HG03439 (cell line): ENCODE data around the gene VASH1.
A peak's percentile ranks its signal among the peaks of the same experiment; 100 is the strongest.
"Not testable (repeated sequence)": the region's sequence is repeated elsewhere in the genome, so short reads cannot be mapped to it uniquely, and the experiment has no call there.

Source experiments
- ATAC-seq: cut with Tn5 transposase; IDR thresholded peaks from one replicate; pipeline ENCODE4 v1.9.1; 2021; ENCODE audit warnings: mild to moderate bottlenecking, moderate library complexity; ENCODE audit not compliant: unreplicated experiment

The VASH1 gene

GRCh38 chr14:76761136-76761959, at the start of gene VASH1:
Gene VASH1 (plus strand): TSS chr14:76761468. CDS start chr14:76762822, 1,354 bp downstream.
- ATAC-seq = peak; percentile 74

DNA sequence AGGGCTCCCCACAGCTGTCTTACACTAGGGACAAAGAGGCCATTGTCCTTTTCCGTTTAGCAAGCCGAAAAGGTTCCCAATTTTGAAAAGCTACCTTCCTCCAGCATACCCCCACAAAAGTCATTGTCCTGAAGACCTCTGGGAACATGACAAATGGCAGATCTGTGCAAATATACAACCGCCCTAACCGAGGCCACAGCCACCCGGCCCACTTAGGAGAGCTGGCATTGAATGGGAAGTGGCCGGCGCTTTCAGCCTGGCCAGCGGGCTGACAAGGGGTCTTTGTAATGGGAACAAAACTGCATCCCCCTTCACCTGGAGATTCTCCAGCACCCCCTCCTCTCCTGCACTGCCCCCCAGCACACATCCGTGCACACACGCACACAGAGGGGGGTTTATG, 48.1 kb upstream of the VASH1 start:
- ATAC-seq = no peak

DNA sequence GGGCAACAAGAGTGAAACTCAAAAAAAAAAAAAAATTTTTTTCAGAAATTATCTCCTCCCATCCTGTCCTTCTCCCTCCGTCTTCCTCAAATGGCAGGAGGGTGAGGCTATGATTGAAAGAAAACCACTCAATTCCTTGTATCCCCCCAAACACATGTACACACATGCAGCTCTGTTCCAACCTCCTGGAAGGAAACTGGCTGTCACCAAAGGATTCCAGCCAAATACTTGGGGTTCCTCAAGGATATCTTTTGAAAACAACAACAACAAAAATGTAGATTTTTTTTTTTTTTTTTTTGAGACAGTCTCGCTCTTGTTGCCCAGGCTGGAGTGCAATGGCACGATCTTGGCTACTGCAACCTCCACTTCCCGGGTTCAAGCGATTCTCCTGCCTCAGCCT, 46.8 kb upstream of the VASH1 start:
- no peak for ATAC-seq

DNA sequence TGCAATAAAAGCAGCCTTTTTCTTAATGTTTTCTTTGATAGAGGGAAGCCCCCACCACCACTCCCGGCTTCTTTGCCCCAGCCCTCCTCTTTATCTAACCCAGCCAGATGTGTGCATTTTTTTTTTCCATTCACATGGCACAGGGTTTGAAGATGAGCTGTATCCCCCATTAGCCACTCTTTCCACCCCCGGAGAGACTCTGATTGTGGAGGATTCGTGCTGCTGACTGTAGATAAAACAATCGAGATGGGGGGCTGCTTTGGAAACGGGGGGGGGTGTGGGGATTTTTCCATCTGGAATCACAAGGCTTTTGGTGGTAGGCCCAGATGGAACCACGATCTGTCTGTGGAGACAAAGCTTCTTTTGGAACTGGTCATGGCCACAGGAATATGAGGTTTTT, 46.2 kb upstream of the VASH1 start:
- ATAC-seq = no peak

GRCh38 chr14:76715511-76716081, 45.7 kb upstream of the VASH1 start:
- no peak for ATAC-seq

DNA sequence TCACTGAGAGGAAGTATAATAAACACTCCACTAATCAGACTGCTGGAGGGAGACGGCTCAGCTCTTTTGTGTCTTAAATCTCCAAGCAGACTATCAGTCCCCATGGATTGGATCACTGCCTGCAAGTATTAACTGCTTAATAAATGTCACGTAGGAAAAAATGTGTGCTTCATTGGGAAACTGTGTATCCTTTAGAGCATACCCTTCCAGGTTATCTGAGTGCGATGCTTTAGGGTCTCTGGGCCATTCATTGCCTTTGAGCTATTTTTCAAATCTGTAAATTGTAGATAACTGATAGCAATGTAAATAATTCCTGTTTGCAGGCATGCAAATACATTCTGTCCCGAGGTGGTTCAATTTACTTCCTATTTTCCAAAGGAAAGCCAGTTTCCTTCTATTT, 45.0 kb upstream of the VASH1 start:
- no peak for ATAC-seq

DNA sequence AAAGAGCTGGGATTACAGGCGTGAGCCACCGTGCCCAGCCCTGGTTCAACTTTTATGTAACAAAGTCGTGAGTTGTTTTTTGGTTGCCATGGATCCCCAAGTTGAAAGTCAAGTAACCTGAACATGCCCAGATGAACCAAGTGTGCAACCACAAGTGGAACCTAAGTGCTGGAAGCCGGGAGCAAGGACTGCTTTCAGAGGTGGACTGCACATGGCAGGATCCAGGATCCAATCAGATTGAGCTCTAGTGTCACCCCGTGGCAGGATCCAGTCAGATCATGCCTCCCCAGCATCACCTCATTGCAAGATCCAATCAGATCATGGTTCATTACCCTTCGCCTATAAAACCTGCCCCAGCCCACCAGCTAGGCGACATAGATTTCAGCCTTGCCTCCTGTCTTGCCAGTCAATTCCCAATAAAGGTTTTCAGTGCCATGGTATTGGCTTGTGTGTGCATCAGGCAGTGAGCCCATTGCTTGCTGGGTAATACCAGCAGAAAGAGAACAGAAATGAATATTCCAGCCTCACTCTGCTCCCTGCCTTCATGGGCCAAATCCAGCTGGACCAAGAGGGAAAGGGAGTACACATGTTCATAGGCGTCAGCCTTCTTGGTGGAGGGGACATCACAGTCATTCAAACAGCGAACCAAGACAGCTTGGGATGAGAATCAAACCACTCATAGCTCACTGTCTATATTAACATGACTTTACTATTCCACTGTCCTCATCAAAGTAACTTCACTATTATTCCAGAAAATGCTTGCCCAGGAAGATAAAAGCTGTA, 43.6 kb upstream of the VASH1 start:
- no peak for ATAC-seq

- no peak for ATAC-seq
Measured at GRCh38 chr14:76718306-76719040, 42.8 kb upstream of the VASH1 start.

- ATAC-seq = no peak
Measured at GRCh38 chr14:76719666-76720065, 41.6 kb upstream of the VASH1 start.

DNA sequence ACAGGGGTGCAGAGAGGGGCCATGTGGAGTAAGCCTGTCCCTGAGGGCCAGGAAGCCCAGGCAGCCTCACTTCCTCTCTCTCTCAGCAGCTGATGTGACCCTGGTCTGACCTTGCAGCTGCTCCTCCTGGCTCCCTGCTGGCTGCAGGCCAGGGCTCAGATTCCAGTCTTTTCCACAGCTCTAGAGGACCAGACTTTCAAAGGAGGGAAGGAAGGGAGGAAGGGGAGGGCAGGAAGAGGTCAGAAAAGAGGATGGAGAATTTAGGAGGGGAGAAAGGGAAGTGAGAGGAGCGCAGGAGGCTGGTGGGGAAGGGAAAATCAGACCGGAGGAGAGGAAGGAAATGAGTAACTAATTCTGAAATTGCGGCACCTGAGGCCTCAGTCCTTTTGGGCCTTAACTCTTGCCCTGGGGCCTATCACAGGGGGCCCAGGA, 40.9 kb upstream of the VASH1 start:
- ATAC-seq = no peak

DNA sequence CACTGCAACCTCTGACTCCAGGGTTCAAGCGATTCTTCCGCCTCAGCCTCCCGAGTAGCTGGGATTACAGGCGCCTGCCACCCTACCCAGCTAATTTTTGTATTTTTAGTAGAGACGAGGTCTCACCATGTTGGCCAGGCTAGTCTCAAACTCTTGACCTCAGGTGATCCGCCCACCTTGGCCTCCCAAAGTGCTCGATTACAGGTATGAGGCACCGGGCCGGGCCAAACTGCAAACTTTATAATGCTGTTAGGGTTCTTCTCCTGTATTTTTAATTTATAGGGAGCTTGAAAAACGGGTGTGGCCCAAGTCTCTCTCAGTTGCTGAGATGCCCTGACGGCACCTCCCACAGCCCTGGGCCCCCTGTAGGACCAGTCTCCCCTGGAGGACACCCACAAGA, 39.8 kb upstream of the VASH1 start:
- ATAC-seq = not testable (repeated sequence)

DNA sequence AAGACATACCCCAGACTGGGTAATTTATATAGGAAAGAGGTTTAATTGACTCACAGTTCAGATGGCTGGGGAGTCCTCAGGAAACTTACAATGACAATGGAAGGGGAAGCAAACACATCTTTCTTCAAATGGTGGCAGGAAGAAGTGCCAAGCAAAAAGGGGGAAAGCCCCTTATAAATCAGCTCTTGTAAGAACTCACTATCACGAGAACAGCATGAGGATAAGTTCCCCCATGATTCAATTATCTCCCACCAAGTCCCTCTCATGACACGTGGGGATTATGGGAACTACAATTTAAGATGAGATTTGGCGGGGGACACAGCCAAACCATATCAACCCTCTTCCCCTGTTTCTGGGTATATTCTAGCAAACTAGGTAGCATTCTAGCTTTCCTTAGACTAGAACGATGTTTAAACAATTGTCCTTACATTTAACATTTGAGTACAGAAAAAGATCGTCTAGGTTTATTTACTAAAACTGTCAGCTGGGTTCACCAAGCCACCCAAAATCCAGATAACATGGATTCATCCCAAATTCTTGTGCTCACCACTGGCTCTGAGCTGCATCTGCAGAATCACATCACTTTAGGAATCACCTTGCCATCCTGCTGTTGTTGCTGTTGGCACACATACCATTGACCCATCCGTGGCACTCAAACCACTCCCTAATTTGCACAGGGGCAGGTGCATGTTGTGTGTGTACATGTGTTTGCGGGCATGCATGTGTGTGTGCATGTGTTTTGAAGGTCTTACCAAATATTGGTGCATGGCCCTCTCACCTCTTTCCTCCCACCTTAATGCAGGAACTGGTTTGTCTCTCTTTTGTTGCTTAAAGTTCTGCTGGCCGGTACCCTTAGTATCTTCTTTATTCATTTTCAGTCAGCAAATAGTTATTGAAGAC, 36.4 kb upstream of the VASH1 start:
- ATAC-seq = no peak

DNA sequence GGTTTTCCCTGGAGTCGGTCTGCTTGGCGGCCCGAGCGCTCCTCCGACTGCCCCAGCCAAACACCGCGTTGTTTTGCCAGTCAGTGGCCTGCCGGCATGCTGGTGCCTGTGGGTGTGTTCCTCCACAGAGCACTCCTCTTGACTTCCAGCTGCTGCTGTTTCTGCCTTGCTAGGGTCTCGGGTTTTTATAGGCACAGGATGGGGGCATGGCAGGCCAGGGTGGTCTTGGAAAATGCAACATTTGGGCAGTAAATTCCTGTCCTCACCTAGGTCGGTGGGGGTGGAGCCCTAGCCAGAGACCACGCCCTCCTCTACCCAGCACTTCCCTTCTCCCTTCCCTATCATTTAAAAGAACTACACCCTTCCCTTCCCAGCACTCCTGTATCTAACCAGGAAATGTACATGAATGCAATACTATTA, 34.7 kb upstream of the VASH1 start:
- ATAC-seq = no peak

GRCh38 chr14:76727384-76727783, 33.9 kb upstream of the VASH1 start:
- no peak for ATAC-seq

- no peak for ATAC-seq
Measured at GRCh38 chr14:76727901-76728300, 33.4 kb upstream of the VASH1 start.

- ATAC-seq = no peak
Measured at GRCh38 chr14:76729258-76729657, 32.0 kb upstream of the VASH1 start.

DNA sequence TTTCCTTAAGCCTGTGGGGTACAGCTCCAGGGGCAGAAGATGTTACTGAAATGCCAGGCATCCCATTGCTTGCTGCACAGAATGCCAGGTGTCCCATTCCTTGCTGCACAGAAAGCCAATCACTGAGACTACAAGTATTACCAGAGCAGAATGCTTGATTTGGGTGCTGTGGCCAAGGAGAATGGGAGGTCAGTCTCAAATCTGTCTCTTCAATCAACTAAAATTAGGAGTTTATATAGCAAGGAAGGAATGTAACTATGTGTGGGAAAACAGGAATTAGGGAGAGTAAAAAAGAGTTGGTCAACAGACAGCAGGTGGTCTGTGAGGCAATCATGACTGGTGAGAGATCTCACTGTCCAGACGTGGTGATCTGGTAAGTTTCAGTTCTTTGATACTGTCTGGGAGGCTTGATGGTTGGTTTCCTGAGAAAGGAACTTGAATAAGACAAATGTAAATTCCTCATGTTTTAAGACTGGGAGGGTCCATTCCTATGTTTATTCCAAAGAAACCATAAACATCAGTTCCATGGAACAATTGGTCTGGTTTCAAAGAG, 31.2 kb upstream of the VASH1 start:
- ATAC-seq = no peak

DNA sequence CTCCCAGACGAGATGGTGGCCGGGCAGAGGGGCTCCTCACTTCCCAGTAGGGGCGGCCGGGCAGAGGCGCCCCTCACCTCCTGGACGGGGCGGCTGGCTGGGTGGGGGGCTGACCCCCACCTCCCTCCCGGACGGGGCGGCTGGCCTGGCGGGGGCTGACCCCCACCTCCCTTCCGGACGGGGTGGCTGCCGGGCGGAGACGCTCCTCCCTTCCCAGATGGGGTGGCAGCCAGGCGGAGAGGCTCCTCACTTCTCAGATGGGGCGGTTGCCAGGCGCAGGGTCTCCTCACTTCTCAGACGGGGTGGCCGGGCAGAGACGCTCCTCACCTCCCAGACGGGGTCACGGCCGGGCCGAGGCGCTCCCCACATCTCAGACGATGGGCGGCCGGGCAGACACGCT, 26.8 kb upstream of the VASH1 start:
- not testable (repeated sequence) for ATAC-seq

- ATAC-seq = no peak
Measured at GRCh38 chr14:76736514-76736913, 24.8 kb upstream of the VASH1 start.

DNA sequence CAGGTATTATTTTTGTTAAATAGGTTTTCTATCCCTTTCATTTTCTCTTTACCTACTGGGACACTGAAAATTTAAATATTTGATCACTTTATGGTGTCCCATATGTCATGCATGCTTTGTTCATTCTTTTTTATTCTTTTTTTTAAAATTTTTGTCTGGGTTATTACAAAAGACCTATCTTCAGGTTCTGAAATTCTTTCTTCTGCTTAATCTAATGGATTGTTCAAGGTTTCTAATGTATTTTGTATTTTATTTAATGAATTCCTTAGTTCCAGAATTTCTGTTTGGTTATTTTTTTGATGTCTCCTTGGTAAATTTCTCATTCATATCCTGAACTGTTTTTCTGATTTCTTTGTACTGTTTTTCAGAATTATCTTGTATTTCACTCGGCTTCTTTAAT, 20.2 kb upstream of the VASH1 start:
- no peak for ATAC-seq
